Measurements from ENCODE around the gene GLI3. TPM values are rescaled to one million over a fixed set of nuclear protein-coding genes. Genes with fewer than 3 reads are reported as not detected.

Gene GLI3
- total RNA-seq, 1 experiment from 2014 or later = 4.4 TPM

GRCh38 chr7:42002654-42003053, 234.4 kb downstream of the GLI3 start:
- no peak for DNase-seq (ENCODE audit: low read depth)

GRCh38 chr7:41999736-42000283, 237.2 kb downstream of the GLI3 start:
- no peak for DNase-seq (ENCODE audit: low read depth)

DNA sequence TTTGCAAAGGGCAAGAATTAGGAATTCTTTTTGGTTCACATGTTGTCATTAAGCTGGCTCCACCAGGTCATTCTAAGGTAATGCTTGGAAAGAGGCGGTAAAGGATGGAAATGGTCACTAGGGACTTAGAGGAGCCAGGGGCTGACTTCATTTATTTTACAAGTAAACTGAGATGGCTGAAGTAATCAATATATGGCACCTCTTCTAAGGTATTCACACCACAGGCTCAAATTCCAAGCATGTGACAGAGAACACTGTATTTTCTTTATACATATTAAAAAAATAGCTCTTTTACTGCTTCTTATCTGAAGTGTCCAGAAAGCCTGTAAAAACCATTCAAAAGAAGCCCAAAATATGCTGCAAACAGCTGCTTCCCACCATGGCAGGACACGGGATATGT, 239.0 kb downstream of the GLI3 start:
- DNase-seq (ENCODE audit: low read depth) = no peak

GRCh38 chr7:41997151-41997550, 239.9 kb downstream of the GLI3 start:
- DNase-seq (ENCODE audit: low read depth) = no peak

- peak; percentile 63 for DNase-seq (ENCODE audit: low read depth)
These were observed 240.5 kb downstream of the GLI3 start for GRCh38 chr7:41996381-41997035.

DNA sequence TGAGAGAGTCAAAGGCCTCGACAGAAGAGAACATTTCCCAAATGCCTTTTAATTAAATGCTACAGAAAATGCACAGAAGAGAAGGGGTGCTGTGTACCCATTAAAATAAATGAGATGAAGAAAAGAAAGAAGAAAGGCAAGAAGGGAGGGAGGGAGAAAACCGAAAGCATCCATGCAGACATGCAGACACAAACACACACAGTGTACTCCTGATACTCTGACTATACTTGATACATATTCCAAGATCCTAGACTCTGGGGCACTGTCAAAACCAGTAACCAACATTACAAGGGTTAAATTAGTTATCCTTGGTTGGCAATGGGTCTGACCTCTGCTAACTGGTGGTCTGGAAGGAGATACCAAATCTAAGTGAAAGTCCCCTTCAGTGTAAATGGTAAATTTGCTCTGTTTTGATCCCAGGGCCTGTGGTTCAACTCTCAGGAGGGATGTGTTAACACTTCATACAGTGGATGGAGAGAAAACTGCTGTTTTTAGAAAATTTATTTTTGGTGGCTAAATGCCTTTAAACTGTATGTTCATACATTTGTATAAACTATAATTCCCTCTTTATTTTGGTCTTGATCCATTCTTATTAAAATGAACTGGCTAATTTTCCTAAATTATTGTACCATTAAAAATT, 241.3 kb downstream of the GLI3 start:
- no peak for DNase-seq (ENCODE audit: low read depth)

DNA sequence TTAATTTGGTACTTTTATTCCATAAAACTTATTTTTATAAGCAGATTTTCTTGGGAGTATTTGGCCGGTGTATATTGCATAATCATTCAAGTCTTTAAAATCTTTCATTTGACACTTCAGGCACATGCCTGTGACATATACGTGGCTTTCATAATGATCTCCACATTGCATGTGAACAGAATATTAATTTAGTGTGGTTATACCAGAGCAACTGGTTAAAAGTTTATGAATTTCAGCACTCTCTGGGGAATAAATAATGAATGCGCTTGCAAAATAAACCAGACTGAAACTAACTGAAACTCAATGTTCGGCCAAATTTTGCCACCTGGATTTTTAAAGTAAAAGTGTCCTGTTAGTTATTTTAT, 242.3 kb downstream of the GLI3 start:
- DNase-seq (ENCODE audit: low read depth) = peak; percentile 61

GRCh38 chr7:41994036-41994745, 242.8 kb downstream of the GLI3 start:
- no peak for DNase-seq (ENCODE audit: low read depth)

DNA sequence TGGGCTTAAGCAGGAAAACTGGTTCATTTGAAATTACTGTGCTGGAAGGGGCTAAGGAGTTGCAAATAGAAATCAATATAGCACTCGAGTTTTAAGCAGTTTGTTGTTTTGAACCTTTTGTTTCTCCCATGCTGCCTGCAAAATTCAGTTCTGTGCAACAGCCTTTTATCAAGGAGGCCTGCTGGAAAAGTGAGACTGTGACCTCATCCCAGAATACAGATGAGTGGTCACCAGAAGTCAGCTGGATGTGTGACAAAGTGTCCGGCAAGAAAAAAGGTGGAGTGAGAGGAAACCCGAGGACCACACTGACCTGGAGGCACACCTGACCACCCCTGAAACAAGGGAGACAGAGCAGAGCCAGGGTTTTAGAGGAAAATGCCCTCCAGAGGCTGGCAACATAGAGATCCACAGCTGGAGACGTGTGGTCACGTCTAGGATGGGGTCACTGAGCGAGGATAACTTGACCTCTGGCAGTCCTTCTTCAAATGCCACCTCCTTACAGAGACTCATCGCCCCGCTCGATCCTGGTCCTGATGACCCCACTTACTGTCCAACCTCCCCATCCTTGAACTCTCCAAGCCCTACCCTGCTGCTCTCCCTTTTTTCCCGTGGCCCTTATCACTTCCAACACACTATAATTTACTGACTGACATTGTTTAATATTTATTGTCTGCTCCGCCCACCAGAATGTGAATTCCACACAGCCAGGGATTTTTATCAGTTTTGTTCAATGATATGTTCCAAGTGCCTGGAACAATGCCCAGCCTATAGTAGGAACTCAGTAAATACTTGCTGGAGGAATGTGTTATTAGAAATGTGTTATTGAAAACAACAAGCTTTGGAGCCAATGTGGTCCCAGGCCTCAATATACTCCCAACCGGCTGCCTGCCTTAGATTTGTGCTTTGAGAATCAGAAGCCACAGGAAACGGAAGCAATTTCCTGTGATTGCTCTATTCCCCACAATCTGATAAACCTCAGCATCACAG, 243.8 kb downstream of the GLI3 start:
- DNase-seq (ENCODE audit: low read depth) = no peak

DNA sequence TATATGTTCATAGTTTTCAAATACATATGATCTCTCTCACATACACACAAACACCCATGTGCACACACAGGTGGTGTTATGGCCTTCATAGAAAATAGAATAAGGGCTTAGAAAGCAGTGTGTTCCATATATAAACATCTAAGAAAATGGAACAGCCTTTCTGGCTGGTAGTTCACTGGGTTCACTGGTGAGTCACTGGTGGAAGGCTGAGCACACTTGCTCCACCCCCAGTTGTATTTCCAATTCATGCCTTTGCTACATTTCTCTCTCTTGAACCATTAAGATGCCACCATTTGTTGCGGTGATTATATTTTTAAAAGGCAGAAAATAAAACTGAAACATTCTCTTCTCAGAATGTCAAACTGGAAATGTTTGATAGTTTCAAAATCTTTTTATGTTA, 252.1 kb downstream of the GLI3 start:
- DNase-seq (ENCODE audit: low read depth) = peak; percentile 37

- DNase-seq (ENCODE audit: low read depth) = no peak
These were observed 255.7 kb downstream of the GLI3 start for GRCh38 chr7:41981046-41982040.

DNA sequence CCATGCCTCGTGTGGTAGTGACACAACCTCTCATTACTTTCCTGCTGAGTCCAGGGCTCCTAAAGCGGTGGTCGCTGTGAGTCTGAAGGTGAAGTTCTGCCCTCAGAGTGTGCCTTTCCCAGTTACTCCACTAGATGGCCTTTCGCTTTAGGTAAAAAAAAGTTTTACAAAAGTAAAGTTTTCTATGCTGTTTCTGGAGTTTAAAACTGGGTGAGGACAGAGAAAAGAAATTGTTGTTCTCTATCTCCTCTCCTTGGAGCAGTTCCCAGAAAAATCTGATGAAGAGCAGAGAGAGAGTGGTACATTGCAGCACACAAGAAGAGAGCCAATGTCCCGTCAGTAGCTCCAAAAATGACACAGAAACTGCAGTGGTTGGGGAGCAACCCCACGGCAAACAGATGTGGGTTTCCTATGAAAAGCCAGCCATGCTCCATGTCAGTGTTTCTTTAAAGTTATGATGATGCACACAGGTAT, 257.1 kb downstream of the GLI3 start:
- peak; percentile 29 for DNase-seq (ENCODE audit: low read depth)

- no peak for DNase-seq (ENCODE audit: low read depth)
These were observed 258.2 kb downstream of the GLI3 start for GRCh38 chr7:41978858-41979257.

DNA sequence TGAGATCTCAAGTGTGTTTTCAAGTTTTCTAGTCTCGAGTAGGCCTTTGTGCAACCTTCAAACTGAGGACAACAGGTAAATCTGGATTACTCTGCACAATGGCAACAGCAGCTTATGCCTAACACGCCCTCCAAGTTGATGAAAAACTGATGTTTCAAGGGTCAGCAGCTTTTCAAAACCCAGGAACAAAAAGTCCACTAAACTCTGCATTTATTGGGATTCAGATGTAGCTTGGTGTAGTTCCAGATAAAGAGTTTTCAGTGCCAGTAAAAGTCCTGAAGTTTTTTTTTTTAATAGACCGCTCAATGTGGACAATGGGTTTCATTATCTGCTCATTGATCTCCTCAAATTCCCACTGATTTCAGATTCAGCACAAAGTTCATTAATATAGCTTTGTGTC, 259.3 kb downstream of the GLI3 start:
- no peak for DNase-seq (ENCODE audit: low read depth)

GRCh38 chr7:41977151-41977651, 259.8 kb downstream of the GLI3 start:
- DNase-seq (ENCODE audit: low read depth) = peak; percentile 82

- no peak for DNase-seq (ENCODE audit: low read depth)
These were observed 260.6 kb downstream of the GLI3 start for GRCh38 chr7:41976411-41976810.

- peak; percentile 25 for DNase-seq (ENCODE audit: low read depth)
These were observed 261.2 kb downstream of the GLI3 start for GRCh38 chr7:41975849-41976248.

- DNase-seq (ENCODE audit: low read depth) = no peak
These were observed 262.0 kb downstream of the GLI3 start for GRCh38 chr7:41974870-41975557.

DNA sequence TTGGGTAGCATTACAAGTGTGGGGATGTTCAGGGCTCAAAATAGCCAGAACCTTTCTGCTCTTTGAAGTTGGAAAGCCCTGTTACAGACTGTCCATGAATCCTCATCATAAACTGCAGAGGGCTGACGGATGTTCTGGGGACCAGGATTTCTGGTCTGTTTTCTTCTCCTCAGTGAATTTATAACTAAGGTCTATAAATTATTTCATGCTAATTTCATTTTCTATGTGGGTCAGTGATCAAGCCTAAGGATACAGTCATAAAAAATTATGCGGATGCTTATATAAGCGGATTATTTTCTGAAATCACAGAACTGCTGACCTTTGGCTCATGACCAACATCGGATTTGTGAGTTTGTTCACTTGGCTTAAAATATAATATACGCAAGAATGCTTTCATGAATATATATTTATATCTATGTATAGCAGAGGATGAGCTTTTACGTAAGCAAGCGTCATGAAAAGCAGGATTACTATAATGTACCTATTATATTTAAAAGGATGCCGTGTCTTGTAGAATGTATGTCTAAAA, 263.7 kb downstream of the GLI3 start:
- DNase-seq (ENCODE audit: low read depth) = no peak
